Measurements from ENCODE around the gene FASN.
"Not testable (repeated sequence)": the region's sequence is repeated elsewhere in the genome, so short reads cannot be mapped to it uniquely, and the experiment has no call there.

Gene FASN

GRCh38 chr17:82039695-82040299 lies 58.2 kb downstream of the FASN start:
- Histone ChIP-seq H3K4me1 (ENCODE audit: control insufficient read depth in 2 of 2, insufficient read depth in 1 of 2, low read depth in 1 of 2, low read length in 2 of 2) (peaks cover 9 to 10% of the 10 kb centered on the region in 2 donors), H3K79me1 (ENCODE audit: low read depth, low read length) (peaks cover 6% of the 10 kb centered on the region), H2BK15ac (ENCODE audit: low read length) (peak overlapping the region; percentile 74), H3K4me2 (ENCODE audit: insufficient read depth, low read length, poor library complexity, severe bottlenecking) (no peak overlapping the region), H2BK120ac (ENCODE audit: low read depth, low read length) (no peak overlapping the region), H3K36me3 (replicated peaks in 1 of 2; ENCODE audit: control insufficient read depth in 2 of 2, insufficient read depth in 2 of 2, low read length in 2 of 2) (peaks cover 8 to 20% of the 10 kb centered on the region in 2 donors), H3K27ac (replicated peaks; ENCODE audit: low read length) (no peak overlapping the region), H3K4me3 (ENCODE audit: low read length in 2 of 2) (no peak overlapping the region), H3K14ac (ENCODE audit: low read length) (peak overlapping the region; percentile 17), H4K91ac (ENCODE audit: low read depth, low read length, poor library complexity) (no peak overlapping the region), H3K18ac (ENCODE audit: low read length) (peak overlapping the region; percentile 3), H3K9me3 (replicated peaks in 1 of 2; ENCODE audit: control insufficient read depth in 2 of 2, insufficient read depth in 1 of 2, low read depth in 1 of 2, low read length in 2 of 2) (no peaks in the 10 kb centered on the region), H2AK5ac (ENCODE audit: low read depth, low read length) (peak overlapping the region; percentile 60), H2BK5ac (ENCODE audit: low read length) (no peak overlapping the region), H3K23ac (ENCODE audit: low read depth, low read length, poor library complexity) (no peak overlapping the region), H2AFZ (ENCODE audit: low read length) (no peak overlapping the region), H3K27me3 (ENCODE audit: control insufficient read depth in 3 of 3, insufficient read depth in 3 of 3, low read depth in 1 of 3, low read length in 3 of 3) (no peaks in the 10 kb centered on the region), H2BK12ac (ENCODE audit: low read length) (peak overlapping the region; percentile 16), H3K9ac (ENCODE audit: low read depth, low read length, poor library complexity) (no peak overlapping the region), H3K4ac (ENCODE audit: low read length) (peak overlapping the region; percentile 67), H4K8ac (ENCODE audit: low read depth, low read length) (no peak overlapping the region)
- no CpG with 5 or more reads among the region's 8 CpGs for WGBS, 2 donors (ENCODE audit: extremely low coverage in 2 of 2, insufficient read length in 2 of 2, insufficient replicate concordance in 1 of 2)
- DNase-seq (ENCODE audit: low spot score) = no peak

DNA sequence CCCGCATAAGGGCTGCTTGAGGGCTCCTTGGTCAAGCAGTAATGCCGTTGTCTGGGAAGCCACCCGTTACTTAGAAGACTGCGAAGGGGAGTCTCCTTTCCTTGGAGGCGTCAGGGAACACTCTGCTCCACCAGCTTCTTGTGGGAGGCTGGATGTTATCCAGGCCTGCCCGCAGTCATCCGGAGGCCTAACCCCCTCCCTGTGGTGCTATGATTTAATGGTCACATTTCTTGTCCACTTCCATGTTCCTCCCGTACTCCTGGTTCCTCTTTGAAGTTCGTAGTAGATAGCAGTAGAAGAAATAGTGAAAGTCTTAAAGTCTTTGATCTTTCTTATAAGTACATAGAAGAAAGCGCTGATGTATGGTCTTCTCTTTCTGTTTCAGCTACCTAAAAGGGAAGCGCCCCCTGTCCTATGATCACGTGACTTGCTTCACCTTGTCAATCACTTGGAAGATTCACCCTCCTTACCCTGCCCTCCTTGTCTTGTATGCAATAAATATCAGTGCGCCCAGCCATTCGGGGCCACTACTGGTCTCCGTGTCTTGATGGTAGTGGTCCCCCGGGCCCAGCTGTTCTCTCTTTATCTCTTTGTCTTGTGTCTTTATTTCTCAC lies 59.1 kb downstream of the FASN start:
- not testable (repeated sequence) for H2BK12ac ChIP-seq (ENCODE audit: low read length); H3K27me3 ChIP-seq (ENCODE audit: control insufficient read depth in 3 of 3, insufficient read depth in 3 of 3, low read depth in 1 of 3, low read length in 3 of 3); DNase-seq (ENCODE audit: low spot score); H2BK120ac ChIP-seq (ENCODE audit: low read depth, low read length); H3K27ac ChIP-seq (replicated peaks; ENCODE audit: low read length); H4K91ac ChIP-seq (ENCODE audit: low read depth, low read length, poor library complexity); H3K4me3 ChIP-seq (ENCODE audit: low read length in 2 of 2); H3K4ac ChIP-seq (ENCODE audit: low read length); H3K18ac ChIP-seq (ENCODE audit: low read length); H4K8ac ChIP-seq (ENCODE audit: low read depth, low read length); H2BK5ac ChIP-seq (ENCODE audit: low read length); H3K23ac ChIP-seq (ENCODE audit: low read depth, low read length, poor library complexity); H2BK15ac ChIP-seq (ENCODE audit: low read length); H3K4me2 ChIP-seq (ENCODE audit: insufficient read depth, low read length, poor library complexity, severe bottlenecking); H3K9me3 ChIP-seq (replicated peaks in 1 of 2; ENCODE audit: control insufficient read depth in 2 of 2, insufficient read depth in 1 of 2, low read depth in 1 of 2, low read length in 2 of 2); H3K14ac ChIP-seq (ENCODE audit: low read length); H2AFZ ChIP-seq (ENCODE audit: low read length); H2AK5ac ChIP-seq (ENCODE audit: low read depth, low read length); H3K79me1 ChIP-seq (ENCODE audit: low read depth, low read length); H3K9ac ChIP-seq (ENCODE audit: low read depth, low read length, poor library complexity)
- peaks cover 9 to 10% of the 10 kb centered on the region in 2 donors for H3K4me1 ChIP-seq (ENCODE audit: control insufficient read depth in 2 of 2, insufficient read depth in 1 of 2, low read depth in 1 of 2, low read length in 2 of 2)
- H3K36me3 ChIP-seq (replicated peaks in 1 of 2; ENCODE audit: control insufficient read depth in 2 of 2, insufficient read depth in 2 of 2, low read length in 2 of 2) = peaks cover 8 to 24% of the 10 kb centered on the region in 2 donors
- no CpG with 5 or more reads among the region's 16 CpGs for WGBS, 2 donors (ENCODE audit: extremely low coverage in 2 of 2, insufficient read length in 2 of 2, insufficient replicate concordance in 1 of 2)

DNA sequence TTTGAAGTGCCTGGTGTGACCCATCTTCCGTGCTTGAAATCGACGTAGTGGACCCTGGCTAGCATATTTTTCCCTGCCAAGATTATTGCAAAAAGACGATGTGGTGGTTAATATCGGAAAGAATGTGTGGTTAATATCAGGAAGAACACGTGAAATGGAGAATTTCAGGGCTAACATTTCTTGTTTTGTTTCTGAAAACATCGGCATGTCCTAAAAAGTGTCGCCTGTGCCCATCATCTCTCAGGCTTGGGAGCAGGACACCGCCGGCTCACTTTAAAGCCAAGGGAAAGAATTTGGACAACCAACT lies 60.2 kb downstream of the FASN start:
- H3K14ac ChIP-seq (ENCODE audit: low read length) = no peak overlapping the region
- H2AK5ac ChIP-seq (ENCODE audit: low read depth, low read length) = no peak overlapping the region
- no peak overlapping the region for H3K27ac ChIP-seq (replicated peaks; ENCODE audit: low read length)
- H2BK5ac ChIP-seq (ENCODE audit: low read length) = no peak overlapping the region
- H3K9ac ChIP-seq (ENCODE audit: low read depth, low read length, poor library complexity) = no peak overlapping the region
- H2BK120ac ChIP-seq (ENCODE audit: low read depth, low read length) = no peak overlapping the region
- peak overlapping the region in 1 of 2 donors; percentile 92 for H3K4me3 ChIP-seq (ENCODE audit: low read length in 2 of 2)
- H3K79me1 ChIP-seq (ENCODE audit: low read depth, low read length) = peaks cover 10% of the 10 kb centered on the region
- H2BK12ac ChIP-seq (ENCODE audit: low read length) = no peak overlapping the region
- H3K4me2 ChIP-seq (ENCODE audit: insufficient read depth, low read length, poor library complexity, severe bottlenecking) = peak overlapping the region; percentile 19
- no peak overlapping the region for H3K18ac ChIP-seq (ENCODE audit: low read length)
- no peaks in the 10 kb centered on the region for H3K27me3 ChIP-seq (ENCODE audit: control insufficient read depth in 3 of 3, insufficient read depth in 3 of 3, low read depth in 1 of 3, low read length in 3 of 3)
- H3K36me3 ChIP-seq (replicated peaks in 1 of 2; ENCODE audit: control insufficient read depth in 2 of 2, insufficient read depth in 2 of 2, low read length in 2 of 2) = peaks cover 8 to 32% of the 10 kb centered on the region in 2 donors
- H3K9me3 ChIP-seq (replicated peaks in 1 of 2; ENCODE audit: control insufficient read depth in 2 of 2, insufficient read depth in 1 of 2, low read depth in 1 of 2, low read length in 2 of 2) = no peaks in the 10 kb centered on the region
- no peak overlapping the region for H4K8ac ChIP-seq (ENCODE audit: low read depth, low read length)
- no peak for DNase-seq (ENCODE audit: low spot score)
- H4K91ac ChIP-seq (ENCODE audit: low read depth, low read length, poor library complexity) = no peak overlapping the region
- WGBS, 2 donors (ENCODE audit: extremely low coverage in 2 of 2, insufficient read length in 2 of 2, insufficient replicate concordance in 1 of 2) = no CpG with 5 or more reads among the region's 10 CpGs
- H2AFZ ChIP-seq (ENCODE audit: low read length) = peak overlapping the region; percentile 93
- no peak overlapping the region for H2BK15ac ChIP-seq (ENCODE audit: low read length)
- H3K23ac ChIP-seq (ENCODE audit: low read depth, low read length, poor library complexity) = no peak overlapping the region
- peaks cover 9 to 13% of the 10 kb centered on the region in 2 donors for H3K4me1 ChIP-seq (ENCODE audit: control insufficient read depth in 2 of 2, insufficient read depth in 1 of 2, low read depth in 1 of 2, low read length in 2 of 2)
- no peak overlapping the region for H3K4ac ChIP-seq (ENCODE audit: low read length)

- peak within 1 kb of the TSS; percentile 97 for H3K18ac ChIP-seq (ENCODE audit: low read length)
- H3K23ac ChIP-seq (ENCODE audit: low read depth, low read length, poor library complexity) = peak within 1 kb of the TSS; percentile 97
- peaks cover 12 to 18% of the 10 kb centered on the region in 2 donors for H3K4me1 ChIP-seq (ENCODE audit: control insufficient read depth in 2 of 2, insufficient read depth in 1 of 2, low read depth in 1 of 2, low read length in 2 of 2)
- no peaks in the 10 kb centered on the region for H3K9me3 ChIP-seq (replicated peaks in 1 of 2; ENCODE audit: control insufficient read depth in 2 of 2, insufficient read depth in 1 of 2, low read depth in 1 of 2, low read length in 2 of 2)
- H2BK15ac ChIP-seq (ENCODE audit: low read length) = peak within 1 kb of the TSS; percentile 96
- H3K4me2 ChIP-seq (ENCODE audit: insufficient read depth, low read length, poor library complexity, severe bottlenecking) = peak within 1 kb of the TSS; percentile 99
- peaks cover 10% of the 10 kb centered on the region for H3K79me1 ChIP-seq (ENCODE audit: low read depth, low read length)
- no peaks in the 10 kb centered on the region for H3K27me3 ChIP-seq (ENCODE audit: control insufficient read depth in 3 of 3, insufficient read depth in 3 of 3, low read depth in 1 of 3, low read length in 3 of 3)
- peak within 1 kb of the TSS; percentile 84 for H3K14ac ChIP-seq (ENCODE audit: low read length)
- no CpG with 5 or more reads among the region's 92 CpGs for WGBS, 2 donors (ENCODE audit: extremely low coverage in 2 of 2, insufficient read length in 2 of 2, insufficient replicate concordance in 1 of 2)
- H3K27ac ChIP-seq (replicated peaks; ENCODE audit: low read length) = peak within 1 kb of the TSS; percentile 89
- peak within 1 kb of the TSS; percentile 90 for H2BK5ac ChIP-seq (ENCODE audit: low read length)
- peak within 1 kb of the TSS; percentile 87 for H2BK120ac ChIP-seq (ENCODE audit: low read depth, low read length)
- H2BK12ac ChIP-seq (ENCODE audit: low read length) = peak within 1 kb of the TSS; percentile 84
- peak; percentile 97 for DNase-seq (ENCODE audit: low spot score)
- H4K8ac ChIP-seq (ENCODE audit: low read depth, low read length) = no peak within 1 kb of the TSS
- peak within 1 kb of the TSS; percentile 92 for H3K9ac ChIP-seq (ENCODE audit: low read depth, low read length, poor library complexity)
- peak within 1 kb of the TSS; percentile 76 for H3K4ac ChIP-seq (ENCODE audit: low read length)
- H2AFZ ChIP-seq (ENCODE audit: low read length) = peak within 1 kb of the TSS; percentile 93
- no peak within 1 kb of the TSS for H4K91ac ChIP-seq (ENCODE audit: low read depth, low read length, poor library complexity)
- H3K36me3 ChIP-seq (replicated peaks in 1 of 2; ENCODE audit: control insufficient read depth in 2 of 2, insufficient read depth in 2 of 2, low read length in 2 of 2) = peaks cover 8 to 33% of the 10 kb centered on the region in 2 donors
- H2AK5ac ChIP-seq (ENCODE audit: low read depth, low read length) = peak within 1 kb of the TSS; percentile 96
- H3K4me3 ChIP-seq (ENCODE audit: low read length in 2 of 2) = peak within 1 kb of the TSS; percentile 78 to 92
Observed at GRCh38 chr17:82037092-82037888, 60.7 kb downstream of the FASN start, which contains the start of gene DCXR. DCXR (minus strand) TSS chr17:82037697; CDS start chr17:82037682, 15 bp downstream.

All from neuronal stem cell (in vitro differentiated cells).